ENCODE results near the gene NTSR1.

Gene NTSR1

DNA sequence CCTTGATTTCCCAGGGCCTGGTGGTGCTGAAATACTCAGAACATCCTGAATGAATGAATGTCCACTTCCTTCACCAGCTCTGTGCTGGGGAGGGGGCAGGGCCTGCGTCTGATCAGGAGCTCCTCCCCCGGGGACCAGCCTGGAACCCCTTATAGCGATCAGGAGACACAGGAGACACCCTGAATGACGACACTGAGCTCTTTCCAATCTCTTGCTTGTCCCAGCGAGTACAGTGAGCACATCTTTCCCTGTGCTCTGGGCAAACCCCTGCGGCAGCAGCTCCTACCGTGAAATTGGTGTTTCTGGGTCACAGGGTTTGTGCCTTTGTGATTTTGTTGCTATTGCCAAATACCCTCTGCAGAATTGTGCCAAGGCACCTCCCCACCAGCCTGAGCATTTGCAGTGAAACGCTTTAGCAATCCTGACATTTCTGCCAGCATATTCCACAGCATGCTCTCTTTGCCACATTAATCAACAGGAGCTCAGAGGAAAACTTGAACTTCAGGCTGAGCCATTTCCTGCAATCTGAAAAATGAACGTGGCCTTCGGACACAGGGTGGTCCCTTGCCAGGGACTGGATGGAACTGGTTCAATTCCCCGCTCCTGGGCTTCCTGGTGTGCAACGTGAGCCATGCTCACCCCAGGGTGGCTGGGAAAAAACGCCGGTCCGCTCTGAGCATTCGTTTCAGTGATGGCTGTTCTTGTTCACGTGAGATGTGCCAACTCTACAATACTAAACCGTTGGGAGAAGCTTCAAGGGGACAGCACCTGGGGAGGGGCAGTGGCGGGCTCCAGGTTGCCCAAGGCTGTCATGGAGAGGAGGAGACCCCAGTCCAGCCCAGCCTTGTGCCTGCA, 64.6 kb downstream of the NTSR1 start:
- in situ Hi-C loops (cut with MboI; ENCODE audit: low sequenced_read_pairs, unreplicated experiment), result no loop called here
- no peak for DNase-seq (ENCODE audit: low spot score)
- TF ChIP-seq, protein P1, sequence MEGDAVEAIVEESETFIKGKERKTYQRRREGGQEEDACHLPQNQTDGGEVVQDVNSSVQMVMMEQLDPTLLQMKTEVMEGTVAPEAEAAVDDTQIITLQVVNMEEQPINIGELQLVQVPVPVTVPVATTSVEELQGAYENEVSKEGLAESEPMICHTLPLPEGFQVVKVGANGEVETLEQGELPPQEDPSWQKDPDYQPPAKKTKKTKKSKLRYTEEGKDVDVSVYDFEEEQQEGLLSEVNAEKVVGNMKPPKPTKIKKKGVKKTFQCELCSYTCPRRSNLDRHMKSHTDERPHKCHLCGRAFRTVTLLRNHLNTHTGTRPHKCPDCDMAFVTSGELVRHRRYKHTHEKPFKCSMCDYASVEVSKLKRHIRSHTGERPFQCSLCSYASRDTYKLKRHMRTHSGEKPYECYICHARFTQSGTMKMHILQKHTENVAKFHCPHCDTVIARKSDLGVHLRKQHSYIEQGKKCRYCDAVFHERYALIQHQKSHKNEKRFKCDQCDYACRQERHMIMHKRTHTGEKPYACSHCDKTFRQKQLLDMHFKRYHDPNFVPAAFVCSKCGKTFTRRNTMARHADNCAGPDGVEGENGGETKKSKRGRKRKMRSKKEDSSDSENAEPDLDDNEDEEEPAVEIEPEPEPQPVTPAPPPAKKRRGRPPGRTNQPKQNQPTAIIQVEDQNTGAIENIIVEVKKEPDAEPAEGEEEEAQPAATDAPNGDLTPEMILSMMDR (IDR thresholded peaks at IDR 0.05; ENCODE audit: borderline replicate concordance, control extremely low read depth, extremely low read depth, insufficient read depth, missing control alignments), result no peak

GRCh38 chr20:62773845-62774714, 65.4 kb downstream of the NTSR1 start:
- no peak for DNase-seq (ENCODE audit: low spot score)
- in situ Hi-C loops (cut with MboI; ENCODE audit: low sequenced_read_pairs, unreplicated experiment), result no loop called here
- TF ChIP-seq, protein P1 (IDR thresholded peaks at IDR 0.05; ENCODE audit: borderline replicate concordance, control extremely low read depth, extremely low read depth, insufficient read depth, missing control alignments), result no peak

DNA sequence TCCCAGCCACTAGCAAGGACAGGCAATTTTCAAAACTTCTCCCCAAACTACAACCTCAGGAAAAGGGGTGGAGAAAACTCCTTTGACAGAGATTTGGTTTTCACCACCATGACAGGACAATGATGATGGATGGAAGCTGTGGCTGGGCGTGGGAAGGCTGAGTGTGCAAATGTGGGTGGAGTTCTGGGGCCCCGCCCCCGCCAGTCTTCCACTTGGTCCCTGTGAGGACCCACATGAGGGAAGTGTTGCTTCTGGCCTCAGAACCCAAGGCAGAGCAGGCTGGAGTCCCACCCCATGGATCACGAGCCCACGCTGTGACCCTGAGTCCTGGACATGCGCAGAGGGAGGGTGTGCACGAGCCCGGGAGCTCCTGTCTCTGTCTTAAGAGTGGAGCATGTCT, 66.1 kb downstream of the NTSR1 start:
- DNase-seq (ENCODE audit: low spot score), result no peak
- in situ Hi-C loops (cut with MboI; ENCODE audit: low sequenced_read_pairs, unreplicated experiment), result loop anchor here (25.0 kb wide), 1 partner anchor 112 kb away; no protein-coding TSS in a partner anchor
- TF ChIP-seq, protein P1 (IDR thresholded peaks at IDR 0.05; ENCODE audit: borderline replicate concordance, control extremely low read depth, extremely low read depth, insufficient read depth, missing control alignments), result no peak

DNA sequence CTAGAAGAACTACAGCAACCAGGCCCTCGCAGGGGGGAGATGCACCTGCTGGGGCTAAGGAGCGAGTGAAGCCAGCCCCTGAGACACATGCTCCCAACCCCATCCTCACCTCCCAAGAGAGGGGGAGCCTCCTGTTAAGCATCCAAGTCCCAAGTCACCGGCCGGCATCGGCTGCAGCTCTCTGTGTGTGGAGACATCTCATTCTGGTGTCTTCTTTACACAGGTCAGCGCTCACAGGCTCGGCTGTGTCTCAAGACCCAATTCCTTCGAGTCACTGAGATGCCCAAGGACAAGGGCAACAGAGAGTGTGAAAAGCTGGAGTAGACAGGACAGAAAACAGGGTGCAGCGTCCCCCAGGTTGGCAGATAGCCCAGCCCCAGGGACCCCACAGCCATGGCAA, 66.6 kb downstream of the NTSR1 start:
- in situ Hi-C loops (cut with MboI; ENCODE audit: low sequenced_read_pairs, unreplicated experiment), result loop anchor here (25.0 kb wide), 1 partner anchor 113 kb away; no protein-coding TSS in a partner anchor
- TF ChIP-seq, protein P1 (IDR thresholded peaks at IDR 0.05; ENCODE audit: borderline replicate concordance, control extremely low read depth, extremely low read depth, insufficient read depth, missing control alignments), result no peak
- DNase-seq (ENCODE audit: low spot score), result no peak

GRCh38 chr20:62776035-62776691, 67.5 kb downstream of the NTSR1 start:
- in situ Hi-C loops (cut with MboI; ENCODE audit: low sequenced_read_pairs, unreplicated experiment), result loop anchor here (25.0 kb wide), 1 partner anchor 114 kb away; no protein-coding TSS in a partner anchor
- TF ChIP-seq, protein P1 (IDR thresholded peaks at IDR 0.05; ENCODE audit: borderline replicate concordance, control extremely low read depth, extremely low read depth, insufficient read depth, missing control alignments), result no peak
- DNase-seq (ENCODE audit: low spot score), result no peak

All from GM13976 (cell line).